ENCODE results near the gene MOSMO.

- TF ChIP-seq EZH2 (IDR thresholded peaks at IDR 0.05; ENCODE audit: insufficient read depth, poor library complexity, severe bottlenecking), result no peak
- no peak for TF ChIP-seq EZH2phosphoT487 (IDR thresholded peaks at IDR 0.05; ENCODE audit: insufficient read depth, low read depth)
These were observed 18.2 kb upstream of the MOSMO start for GRCh38 chr16:21989751-21990150.
